Measurements from ENCODE around the gene FAM20A. TPM values are rescaled to one million over a fixed set of nuclear protein-coding genes. Genes with fewer than 3 reads are reported as not detected.
"Not testable (repeated sequence)": the region's sequence is repeated elsewhere in the genome, so short reads cannot be mapped to it uniquely, and the experiment has no call there.

Gene FAM20A
- total RNA-seq, 2 donors from 2014 or later = not detected

GRCh38 chr17:68499587-68499986, 101.6 kb downstream of the FAM20A start:
- Mint-ChIP-seq H3K9me3 (no peaks in the 10 kb centered on the region), H3K36me3 (ENCODE audit: low read depth) (no peaks in the 10 kb centered on the region), H3K27ac (no peak overlapping the region), H3K4me3 (no peak overlapping the region), H3K27me3 (no peaks in the 10 kb centered on the region), H3K4me1 (peaks cover 13% of the 10 kb centered on the region)
- peak; percentile 47 for ATAC-seq (replicated peaks)

- no peaks in the 10 kb centered on the region for H3K27me3 Mint-ChIP-seq
- H3K4me1 Mint-ChIP-seq = peaks cover 13% of the 10 kb centered on the region
- no peaks in the 10 kb centered on the region for H3K36me3 Mint-ChIP-seq (ENCODE audit: low read depth)
- peak; percentile 33 for ATAC-seq (replicated peaks)
- peak overlapping the region; percentile 65 for H3K4me3 Mint-ChIP-seq
- peak overlapping the region; percentile 61 for H3K27ac Mint-ChIP-seq
- H3K9me3 Mint-ChIP-seq = no peaks in the 10 kb centered on the region
Measured at GRCh38 chr17:68498479-68499326, 102.5 kb downstream of the FAM20A start.

GRCh38 chr17:68497885-68498319, 103.3 kb downstream of the FAM20A start:
- ATAC-seq (replicated peaks) = peak; percentile 70
- Mint-ChIP-seq H3K27me3 (no peaks in the 10 kb centered on the region), H3K36me3 (ENCODE audit: low read depth) (no peaks in the 10 kb centered on the region)

GRCh38 chr17:68495081-68495480, 106.1 kb downstream of the FAM20A start:
- H3K4me1 Mint-ChIP-seq = peaks cover 7% of the 10 kb centered on the region
- H3K27ac Mint-ChIP-seq = no peak overlapping the region
- no peak for ATAC-seq (replicated peaks)
- no peaks in the 10 kb centered on the region for H3K27me3 Mint-ChIP-seq
- H3K4me3 Mint-ChIP-seq = no peak overlapping the region
- H3K9me3 Mint-ChIP-seq = no peaks in the 10 kb centered on the region
- H3K36me3 Mint-ChIP-seq (ENCODE audit: low read depth) = no peaks in the 10 kb centered on the region

More at GRCh38 chr17:68497885-68498319, 103.3 kb downstream of the FAM20A start:
- no peaks in the 10 kb centered on the region for H3K9me3 Mint-ChIP-seq
- H3K27ac Mint-ChIP-seq = peak overlapping the region; percentile 61
- peaks cover 13% of the 10 kb centered on the region for H3K4me1 Mint-ChIP-seq
- peak overlapping the region; percentile 65 for H3K4me3 Mint-ChIP-seq

GRCh38 chr17:68492394-68493054, 108.6 kb downstream of the FAM20A start:
- not testable (repeated sequence) for H3K36me3 Mint-ChIP-seq (ENCODE audit: low read depth); H3K27me3 Mint-ChIP-seq; ATAC-seq (replicated peaks); H3K4me1 Mint-ChIP-seq; H3K4me3 Mint-ChIP-seq; H3K9me3 Mint-ChIP-seq; H3K27ac Mint-ChIP-seq

- Mint-ChIP-seq H3K9me3 (no peaks in the 10 kb centered on the region), H3K4me3 (no peak overlapping the region), H3K27me3 (no peaks in the 10 kb centered on the region), H3K36me3 (ENCODE audit: low read depth) (no peaks in the 10 kb centered on the region), H3K4me1 (peaks cover 8% of the 10 kb centered on the region), H3K27ac (no peak overlapping the region)
- no peak for ATAC-seq (replicated peaks)
Measured at GRCh38 chr17:68491381-68492231, 109.6 kb downstream of the FAM20A start.

GRCh38 chr17:68489919-68490318, 111.2 kb downstream of the FAM20A start:
- H3K4me3 Mint-ChIP-seq = no peak overlapping the region
- no peaks in the 10 kb centered on the region for H3K9me3 Mint-ChIP-seq
- ATAC-seq (replicated peaks) = no peak
- H3K27me3 Mint-ChIP-seq = no peaks in the 10 kb centered on the region
- no peaks in the 10 kb centered on the region for H3K36me3 Mint-ChIP-seq (ENCODE audit: low read depth)
- peaks cover 8% of the 10 kb centered on the region for H3K4me1 Mint-ChIP-seq
- no peak overlapping the region for H3K27ac Mint-ChIP-seq

Other genes starting within 250 kb of the FAM20A start
- gene WIPI1, start 143.9 kb downstream of the FAM20A start, total RNA-seq = 10 to 100 TPM in 1 of 2 donors, 1 to 10 TPM in 1; 8.6 to 25.6 TPM
- 100 to 1,000 TPM; 175 to 186 TPM for gene PRKAR1A, start 88.9 kb downstream of the FAM20A start, total RNA-seq

Measured in activated T-helper 17 cell treated with anti-CD3 and anti-CD28 coated beads, Interleukin-2, amount 50 U/mL, for 72 hours (primary cell).